ENCODE measurements around the gene RITA1.

The RITA1 gene

GRCh38 chr12:113224955-113225354, 39.4 kb downstream of the RITA1 start:
- peak overlapping the region; percentile 13 for H3K27ac ChIP-seq (ENCODE audit: low read depth, low read length, poor library complexity, severe bottlenecking)
- no peaks in the 10 kb centered on the region for H3K27me3 ChIP-seq (ENCODE audit: insufficient read depth, low read length)
- no peaks in the 10 kb centered on the region for H3K9me3 ChIP-seq (ENCODE audit: low read length)
- peaks cover 63% of the 10 kb centered on the region for H3K4me1 ChIP-seq (ENCODE audit: insufficient read depth, low read length, severe bottlenecking)
- H4K20me1 ChIP-seq (ENCODE audit: insufficient read depth, low read length), result no peaks in the 10 kb centered on the region
- H3K9me2 ChIP-seq (ENCODE audit: low read depth, low read length), result no peaks in the 10 kb centered on the region
- H3K9ac ChIP-seq (ENCODE audit: low read length), result no peak overlapping the region
- no peak overlapping the region for H2AFZ ChIP-seq (ENCODE audit: low read length)
- H3K4me3 ChIP-seq (ENCODE audit: low read depth, low read length, poor library complexity, severe bottlenecking), result no peak overlapping the region
- H3K79me2 ChIP-seq (ENCODE audit: insufficient read depth, low read length), result peaks cover 26% of the 10 kb centered on the region
- H3K36me3 ChIP-seq (ENCODE audit: insufficient read depth, low read length), result peaks cover 41% of the 10 kb centered on the region
- H3F3A ChIP-seq (ENCODE audit: insufficient read depth, low read length), result 0 out of 2 replicates have a peak, but pooled peaks cover 4% of the 10 kb centered on the region
- no peak for TF ChIP-seq CTCF (IDR thresholded peaks at IDR 0.05; ENCODE audit: low read length)
- TF ChIP-seq EZH2 (IDR thresholded peaks at IDR 0.05; ENCODE audit: borderline replicate concordance, low read length), result no peak
- H3K4me2 ChIP-seq (ENCODE audit: low read length), result no peak overlapping the region

- peaks cover 77% of the 10 kb centered on the region for H3K4me1 ChIP-seq (ENCODE audit: insufficient read depth, low read length, severe bottlenecking)
- peak overlapping the region; percentile 93 for H3K27ac ChIP-seq (ENCODE audit: low read depth, low read length, poor library complexity, severe bottlenecking)
These were observed 41.4 kb downstream of the RITA1 start for GRCh38 chr12:113226696-113227568.

More at GRCh38 chr12:113226696-113227568, 41.4 kb downstream of the RITA1 start:
- Histone ChIP-seq H3K9me2 (ENCODE audit: low read depth, low read length) (no peaks in the 10 kb centered on the region), H3F3A (ENCODE audit: insufficient read depth, low read length) (0 out of 2 replicates have a peak, but pooled peaks cover 4% of the 10 kb centered on the region), H3K4me2 (ENCODE audit: low read length) (no peak overlapping the region; the same call in 1 of the 2 replicates), H2AFZ (ENCODE audit: low read length) (no peak overlapping the region), H3K9ac (ENCODE audit: low read length) (peak overlapping the region; percentile 6; the same call in 1 of the 2 replicates), H3K4me3 (ENCODE audit: low read depth, low read length, poor library complexity, severe bottlenecking) (no peak overlapping the region), H3K36me3 (ENCODE audit: insufficient read depth, low read length) (peaks cover 56% of the 10 kb centered on the region), H3K79me2 (ENCODE audit: insufficient read depth, low read length) (peaks cover 21% of the 10 kb centered on the region), H4K20me1 (ENCODE audit: insufficient read depth, low read length) (no peaks in the 10 kb centered on the region), H3K27me3 (ENCODE audit: insufficient read depth, low read length) (no peaks in the 10 kb centered on the region), H3K9me3 (ENCODE audit: low read length) (no peaks in the 10 kb centered on the region)
- TF ChIP-seq EZH2 (IDR thresholded peaks at IDR 0.05; ENCODE audit: borderline replicate concordance, low read length), result no peak
- peak; percentile 17; the same call in 1 of the 2 replicates for TF ChIP-seq CTCF (IDR thresholded peaks at IDR 0.05; ENCODE audit: low read length)

Measured in OCI-LY1 (cell line).